ENCODE data around the gene TMEM256.

Gene TMEM256

DNA sequence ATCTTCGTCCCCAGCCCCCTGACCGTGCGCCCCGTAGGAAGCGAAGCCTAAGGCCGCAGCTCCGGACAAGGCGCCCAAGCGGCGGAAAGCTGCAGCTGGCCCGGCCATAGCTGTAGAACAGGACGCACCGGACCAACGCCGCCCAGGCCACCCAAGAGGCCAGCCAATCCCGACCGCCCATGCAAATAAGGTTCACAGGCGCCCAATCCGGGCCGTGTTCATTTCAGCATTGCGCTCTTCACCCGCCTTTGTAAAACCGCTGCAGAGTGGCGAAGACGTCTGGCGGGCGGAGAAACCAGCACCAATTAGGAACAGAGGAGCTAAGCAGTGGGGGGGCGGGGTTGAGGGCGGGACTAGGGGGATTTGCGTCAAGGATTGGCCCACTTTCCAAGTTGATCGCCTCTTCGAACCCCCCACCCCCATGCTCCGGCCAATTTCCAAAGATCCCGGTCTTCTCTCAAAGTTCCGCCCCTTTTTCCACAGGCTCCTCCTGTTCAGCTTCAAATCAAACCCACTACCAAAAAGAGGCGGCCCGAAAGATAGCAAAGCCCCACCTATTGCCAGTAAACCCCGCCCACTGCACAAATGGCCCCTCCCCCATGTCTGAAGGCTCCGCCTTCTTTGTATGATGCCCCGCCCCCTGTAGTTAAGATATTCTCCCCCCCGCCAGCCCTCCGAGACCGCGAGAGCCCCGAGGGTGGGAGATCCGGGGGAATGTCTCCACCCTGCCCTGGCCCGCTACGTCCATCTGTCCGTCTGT is at the start of gene TMEM256:
TSS of gene TMEM256 (minus strand) at position 121 of the 760 bp plus-strand sequence. CDS start at position 108, 13 bp downstream.
- peak; percentile 95 for DNase-seq

DNA sequence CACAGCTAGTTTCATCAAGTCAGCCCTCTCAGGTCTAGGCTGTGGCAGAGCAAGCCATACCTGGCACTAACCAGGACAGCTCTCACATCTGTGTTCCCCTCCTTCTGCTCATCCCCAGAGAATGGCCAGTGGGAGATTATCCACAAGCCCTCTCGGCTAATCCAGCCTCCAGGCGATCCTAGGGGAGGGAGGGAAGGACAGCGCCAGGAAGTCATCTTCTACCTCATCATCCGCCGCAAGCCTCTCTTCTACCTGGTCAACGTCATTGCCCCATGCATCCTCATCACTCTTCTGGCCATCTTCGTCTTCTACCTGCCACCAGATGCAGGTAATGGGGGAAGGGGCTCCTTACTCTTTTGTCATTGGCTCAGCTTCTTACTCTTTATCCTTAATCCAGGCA is 44.6 kb upstream of the TMEM256 start:
- no peak for DNase-seq

DNA sequence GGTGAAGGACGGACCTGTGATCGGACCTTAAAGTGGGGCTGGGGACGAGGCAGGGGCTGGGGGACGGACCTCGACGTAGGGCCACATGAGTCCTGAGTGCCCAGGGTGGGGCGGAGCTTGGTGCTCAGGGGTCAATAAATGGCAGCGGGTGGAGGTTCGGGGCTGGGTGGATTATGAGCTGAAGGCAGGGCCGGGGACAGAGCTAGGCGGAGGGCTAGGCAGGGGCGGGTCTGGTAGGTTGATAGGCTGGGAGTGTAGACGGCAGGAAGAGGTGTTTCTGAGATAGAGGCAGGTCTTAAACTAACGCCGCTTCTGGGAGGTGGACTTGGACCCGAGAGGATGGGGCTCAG is 41.7 kb upstream of the TMEM256 start:
- DNase-seq = peak; percentile 36

DNA sequence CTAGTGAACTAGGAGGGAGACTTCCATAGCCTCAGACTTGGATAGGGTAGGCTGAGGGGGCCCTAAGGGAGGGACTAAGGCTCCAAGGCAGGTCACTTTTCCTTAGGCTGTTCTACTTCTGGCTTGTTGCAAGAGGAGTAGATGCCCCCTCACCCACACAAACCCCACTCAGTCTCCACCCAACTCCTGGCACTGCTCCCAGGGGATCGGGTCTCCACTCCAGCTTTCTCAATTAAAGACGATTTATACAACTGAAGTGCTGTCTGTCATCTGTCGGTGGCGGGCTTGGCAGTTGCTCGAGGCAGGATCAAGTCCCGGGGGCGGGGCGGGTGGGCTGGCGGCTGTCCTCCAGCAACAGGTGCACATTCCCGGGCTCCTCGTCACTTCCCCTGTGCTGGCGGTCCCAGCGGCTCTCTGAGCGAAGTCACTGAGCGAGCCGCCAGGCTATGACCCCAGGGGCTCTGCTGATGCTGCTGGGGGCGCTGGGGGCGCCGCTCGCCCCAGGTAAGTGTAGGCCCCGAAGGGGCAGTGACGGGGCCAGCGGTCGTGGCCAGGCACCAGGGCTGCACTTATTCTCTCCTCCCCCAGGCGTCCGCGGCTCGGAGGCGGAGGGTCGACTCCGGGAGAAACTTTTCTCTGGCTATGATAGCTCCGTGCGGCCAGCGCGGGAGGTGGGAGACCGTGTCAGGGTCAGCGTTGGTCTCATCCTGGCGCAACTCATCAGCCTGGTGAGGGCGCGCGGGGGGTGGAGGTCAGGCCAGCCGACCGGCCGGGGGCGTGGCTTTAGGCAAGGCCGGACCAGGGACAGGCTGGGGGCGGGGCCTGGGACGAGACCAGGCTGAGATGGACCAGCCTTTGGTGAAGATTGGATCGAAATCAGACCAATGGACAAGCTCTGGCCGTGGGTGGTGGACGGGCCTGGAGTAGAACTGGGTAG is 41.1 kb upstream of the TMEM256 start, which contains the start of gene CHRNB1:
TSS of gene CHRNB1 (plus strand) at position 380 of the 937 bp plus-strand sequence. CDS start at position 447, 67 bp downstream.
- DNase-seq = no peak

DNA sequence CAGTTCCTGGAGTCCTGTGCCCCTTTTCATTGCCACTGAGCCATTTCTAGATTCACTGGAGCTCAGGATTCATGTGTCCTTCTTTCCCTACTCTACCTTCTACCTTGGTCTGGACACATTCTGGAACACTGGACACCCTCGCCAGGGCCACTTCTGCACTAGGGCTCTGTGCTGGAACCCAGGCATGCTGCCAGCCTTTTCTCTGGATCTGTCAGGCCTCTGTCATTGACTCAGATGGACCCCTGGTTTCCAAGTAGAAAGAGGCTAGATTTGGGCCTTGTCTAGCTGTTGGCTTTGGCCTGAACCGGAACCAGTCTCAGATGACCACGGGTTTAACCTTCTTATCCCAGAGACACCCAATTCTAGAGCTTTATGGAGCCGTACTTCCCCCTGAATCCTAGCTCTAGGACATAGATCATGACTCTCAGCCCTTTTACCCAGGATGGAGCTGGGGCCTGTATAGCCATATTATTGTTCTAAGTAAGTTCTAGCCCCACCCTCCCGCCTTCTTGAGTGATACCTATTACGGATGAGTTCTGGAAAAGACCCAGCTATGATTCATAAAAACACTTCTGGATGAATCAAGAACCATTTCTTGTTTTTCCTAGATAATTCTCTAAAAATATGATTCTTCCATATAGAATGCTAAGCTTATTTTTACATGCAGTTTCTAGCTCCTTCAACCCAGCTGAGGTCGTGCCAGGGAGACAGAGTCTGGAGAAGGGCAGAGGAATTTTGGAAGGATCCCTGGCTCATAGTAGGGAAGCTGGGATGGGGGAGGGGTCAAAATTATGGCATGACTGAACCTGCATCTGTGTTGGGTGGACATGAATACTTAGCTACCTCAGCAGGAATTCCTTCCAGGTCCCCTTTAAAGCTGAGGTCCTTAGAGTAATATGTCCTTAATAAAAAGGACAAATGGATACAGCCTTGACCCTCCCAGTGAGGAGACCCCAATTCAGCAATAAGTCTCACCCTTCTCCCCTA is 39.9 kb upstream of the TMEM256 start:
- DNase-seq = no peak

DNA sequence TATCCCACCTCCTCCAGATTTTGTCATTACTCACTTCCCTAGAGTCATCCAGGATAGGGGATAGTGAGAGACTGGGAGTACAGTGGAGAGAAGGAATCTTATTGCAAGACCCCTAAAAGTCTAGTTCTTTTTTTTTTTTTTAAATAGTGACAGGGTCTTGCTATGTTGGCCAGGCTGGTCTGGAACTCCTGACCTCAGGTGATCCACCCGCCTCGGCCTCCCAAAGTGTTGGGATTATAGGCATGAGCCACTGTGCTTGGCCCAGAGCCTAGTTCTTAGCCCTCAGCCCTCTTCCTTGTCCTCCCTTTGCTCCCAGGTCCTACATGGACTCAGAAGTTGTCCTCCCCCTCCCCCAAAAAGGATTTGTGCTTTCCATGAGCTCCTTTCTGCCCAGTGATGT is 38.2 kb upstream of the TMEM256 start:
- no peak for DNase-seq

DNA sequence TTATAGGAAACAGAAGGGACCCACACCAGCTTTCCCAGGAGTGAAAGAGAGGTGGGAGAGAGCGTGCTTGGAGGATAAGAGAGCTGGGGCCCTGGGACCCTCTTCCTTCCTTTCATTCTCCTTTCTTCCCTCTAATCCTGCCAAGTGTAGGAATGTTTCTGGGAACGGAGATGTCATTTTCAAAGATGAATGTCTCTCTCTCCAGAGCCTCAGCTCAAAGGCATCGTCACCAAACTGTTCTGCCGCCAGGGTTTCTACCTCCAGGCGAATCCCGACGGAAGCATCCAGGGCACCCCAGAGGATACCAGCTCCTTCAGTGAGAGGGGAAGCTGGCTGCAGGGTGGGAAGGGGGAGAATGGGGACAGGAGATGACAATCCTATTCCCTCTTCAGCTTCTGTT is 37.4 kb upstream of the TMEM256 start:
- no peak for DNase-seq

DNA sequence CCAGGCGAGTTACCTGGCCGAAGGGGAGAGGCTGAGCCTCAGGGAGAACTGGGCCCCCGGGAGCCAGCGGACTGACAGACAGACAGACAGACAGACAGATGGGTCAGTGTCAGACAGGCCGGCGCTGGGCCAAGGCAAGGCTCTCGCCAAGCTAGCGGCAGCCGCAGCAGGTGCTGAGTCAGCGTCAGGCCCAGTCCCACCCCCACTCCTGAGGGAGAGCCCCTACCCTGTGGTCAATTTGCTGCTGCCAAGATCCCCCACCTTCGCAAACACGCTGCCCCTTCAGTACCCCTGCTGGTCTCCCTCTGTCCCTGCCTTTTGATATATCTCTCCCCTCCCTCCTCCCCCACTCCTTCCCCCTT is 36.9 kb upstream of the TMEM256 start:
- peak; percentile 23 for DNase-seq

DNA sequence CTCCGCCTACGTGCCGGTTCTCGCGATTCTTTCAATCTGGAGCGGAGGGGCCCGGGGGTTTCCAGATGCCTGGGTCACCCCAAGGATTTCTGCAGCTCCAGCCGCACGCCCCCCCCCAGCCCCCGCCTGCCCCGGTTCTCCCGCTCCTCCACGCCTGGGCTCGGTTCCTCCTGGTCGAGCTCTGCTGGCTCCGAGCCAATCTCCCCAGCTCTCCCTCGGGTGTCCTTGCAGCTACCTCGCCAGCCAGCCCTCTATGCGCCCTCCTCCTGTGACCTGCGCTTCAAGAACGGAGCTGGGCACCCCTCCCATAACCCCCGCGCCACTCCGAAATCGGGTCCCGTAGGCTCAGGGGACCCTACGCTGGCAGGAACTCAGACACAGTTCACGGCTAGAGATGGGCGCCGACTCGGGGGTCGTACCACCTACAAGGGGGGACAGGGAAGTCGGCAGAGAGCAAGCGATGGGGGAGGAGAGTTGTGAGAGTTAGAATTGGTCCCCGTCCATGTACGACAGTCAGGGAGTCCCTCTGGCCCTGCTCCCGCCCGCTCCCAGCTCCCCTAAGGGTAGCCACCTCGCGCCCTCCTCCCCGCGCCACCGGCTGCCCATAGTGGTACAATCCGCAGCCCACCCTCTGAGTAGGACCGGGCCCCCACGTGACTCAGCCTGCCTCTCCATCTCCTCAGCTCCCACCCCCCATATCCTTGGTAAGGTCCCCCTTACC is 36.4 kb upstream of the TMEM256 start:
- peak; percentile 18 for DNase-seq

DNA sequence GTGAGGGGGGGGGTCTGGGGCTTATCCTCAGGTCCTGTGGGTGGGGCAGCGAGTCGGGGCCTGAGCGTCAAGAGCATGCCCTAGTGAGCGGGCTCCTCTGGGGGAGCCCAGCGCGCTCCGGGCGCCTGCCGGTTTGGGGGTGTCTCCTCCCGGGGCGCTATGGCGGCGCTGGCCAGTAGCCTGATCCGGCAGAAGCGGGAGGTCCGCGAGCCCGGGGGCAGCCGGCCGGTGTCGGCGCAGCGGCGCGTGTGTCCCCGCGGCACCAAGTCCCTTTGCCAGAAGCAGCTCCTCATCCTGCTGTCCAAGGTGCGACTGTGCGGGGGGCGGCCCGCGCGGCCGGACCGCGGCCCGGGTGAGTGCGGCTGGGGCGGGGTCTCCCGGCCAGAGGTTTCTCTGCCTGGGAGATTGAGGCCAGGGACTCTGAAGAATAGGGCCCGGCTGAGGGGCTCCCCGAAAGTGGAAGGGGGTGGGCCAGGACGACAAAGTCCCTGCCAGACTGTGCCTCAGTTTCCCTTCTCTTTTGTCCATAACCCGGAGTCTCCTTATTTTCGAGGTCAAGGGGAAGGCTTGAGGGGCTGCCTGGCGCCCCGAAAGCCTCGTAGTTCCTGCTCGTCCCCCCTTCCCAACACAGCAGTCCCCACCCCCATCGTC is 35.7 kb upstream of the TMEM256 start, which contains the start of gene FGF11:
TSS of gene FGF11 (plus strand) at position 51 of the 651 bp plus-strand sequence. CDS start at position 160, 109 bp downstream.
- no peak for DNase-seq

DNA sequence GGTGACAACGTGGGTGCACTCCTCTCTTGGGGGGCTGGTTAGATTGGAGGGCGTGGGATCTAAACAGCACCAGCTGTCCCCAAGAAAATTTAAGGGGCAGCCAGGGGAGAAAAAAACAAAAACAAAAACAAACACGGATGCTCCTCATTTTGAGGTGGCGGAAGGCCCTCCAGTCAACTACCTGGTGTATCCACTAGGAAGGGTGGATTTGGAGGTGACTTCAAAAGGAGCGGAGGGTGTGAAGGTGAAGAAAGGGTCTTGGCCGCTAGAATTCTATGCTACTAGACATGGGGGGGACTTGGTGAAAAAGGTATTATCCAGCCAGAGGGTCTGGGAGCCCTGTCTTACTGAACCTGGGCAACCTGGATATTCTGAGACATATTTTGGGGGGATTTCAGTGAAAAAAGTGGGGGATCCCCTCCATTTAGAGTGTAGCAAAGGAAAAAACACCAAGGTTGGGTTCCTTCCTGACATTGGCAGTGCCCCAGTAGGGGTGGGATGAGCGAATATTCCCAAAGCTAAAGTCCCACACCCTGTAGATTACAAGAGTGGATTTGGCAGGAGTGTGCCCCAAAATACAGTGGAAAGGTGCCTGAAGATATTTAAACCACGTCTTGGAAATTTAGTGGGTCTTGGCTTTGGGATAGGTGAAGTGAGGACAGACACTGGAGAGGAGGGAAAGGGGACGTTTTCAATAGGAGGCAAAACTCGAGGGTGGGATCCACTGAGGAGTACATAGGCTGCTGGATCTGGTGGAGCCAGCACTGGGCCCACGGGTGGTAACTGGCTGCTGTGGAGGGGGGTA is 35.0 kb upstream of the TMEM256 start:
- DNase-seq = no peak

DNA sequence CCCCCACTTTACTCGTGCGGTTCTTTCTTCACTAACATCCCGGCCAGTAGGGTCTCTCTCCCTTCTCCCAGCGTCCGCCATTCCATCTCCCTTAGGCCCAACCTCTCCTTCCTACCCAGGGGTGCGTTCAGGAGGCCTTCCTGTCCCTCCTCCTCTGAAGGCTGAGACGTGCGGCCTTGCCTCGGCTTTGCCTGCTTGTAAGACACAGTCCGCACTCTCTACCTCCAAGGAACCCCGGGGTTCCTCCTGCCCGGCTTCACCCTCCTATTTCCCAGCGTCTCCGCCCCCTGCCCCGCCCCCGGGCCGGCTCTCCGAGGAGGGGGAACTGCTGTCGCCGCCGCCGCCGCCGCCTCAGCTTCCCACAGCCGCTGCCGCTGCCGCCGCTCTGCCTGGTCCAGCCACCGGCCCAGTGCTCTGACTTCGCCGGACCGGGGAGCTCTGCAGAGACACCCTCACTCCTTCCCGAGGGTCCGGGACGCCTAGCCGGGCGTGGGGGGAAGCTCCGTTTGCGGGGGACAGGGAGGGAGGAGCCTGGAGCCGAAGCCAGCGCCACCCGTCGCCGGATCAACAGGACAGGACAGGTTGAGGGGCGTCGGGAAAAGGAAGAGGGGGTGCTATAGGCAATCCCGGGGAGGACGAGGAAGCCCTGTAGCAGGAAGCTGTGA is 34.2 kb upstream of the TMEM256 start:
- DNase-seq = peak; percentile 58

DNA sequence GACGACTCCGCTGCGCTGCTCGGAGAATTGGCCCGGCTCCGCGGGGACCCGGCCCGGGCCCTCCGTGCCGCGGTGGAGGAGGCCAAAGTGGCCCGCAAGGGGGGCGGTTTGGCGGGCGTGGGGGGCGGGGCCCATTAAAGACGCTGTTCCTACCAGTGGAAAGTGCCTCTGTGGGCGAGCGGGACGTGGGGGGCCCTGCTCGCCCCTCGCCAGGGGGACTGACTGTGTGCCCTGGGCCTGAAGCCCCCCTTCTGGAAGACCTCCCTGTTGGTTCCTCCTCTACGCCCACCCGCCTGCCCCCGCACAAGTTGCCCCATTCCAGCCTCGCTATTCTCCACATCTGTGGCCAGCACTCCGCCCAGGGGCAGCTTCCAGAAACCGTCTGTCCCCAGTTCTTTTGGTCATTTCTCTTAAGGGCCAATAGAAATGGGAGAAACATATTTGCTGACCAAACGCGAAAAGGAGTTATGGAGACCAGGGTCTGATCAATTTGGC is 33.5 kb upstream of the TMEM256 start:
- DNase-seq = no peak

DNA sequence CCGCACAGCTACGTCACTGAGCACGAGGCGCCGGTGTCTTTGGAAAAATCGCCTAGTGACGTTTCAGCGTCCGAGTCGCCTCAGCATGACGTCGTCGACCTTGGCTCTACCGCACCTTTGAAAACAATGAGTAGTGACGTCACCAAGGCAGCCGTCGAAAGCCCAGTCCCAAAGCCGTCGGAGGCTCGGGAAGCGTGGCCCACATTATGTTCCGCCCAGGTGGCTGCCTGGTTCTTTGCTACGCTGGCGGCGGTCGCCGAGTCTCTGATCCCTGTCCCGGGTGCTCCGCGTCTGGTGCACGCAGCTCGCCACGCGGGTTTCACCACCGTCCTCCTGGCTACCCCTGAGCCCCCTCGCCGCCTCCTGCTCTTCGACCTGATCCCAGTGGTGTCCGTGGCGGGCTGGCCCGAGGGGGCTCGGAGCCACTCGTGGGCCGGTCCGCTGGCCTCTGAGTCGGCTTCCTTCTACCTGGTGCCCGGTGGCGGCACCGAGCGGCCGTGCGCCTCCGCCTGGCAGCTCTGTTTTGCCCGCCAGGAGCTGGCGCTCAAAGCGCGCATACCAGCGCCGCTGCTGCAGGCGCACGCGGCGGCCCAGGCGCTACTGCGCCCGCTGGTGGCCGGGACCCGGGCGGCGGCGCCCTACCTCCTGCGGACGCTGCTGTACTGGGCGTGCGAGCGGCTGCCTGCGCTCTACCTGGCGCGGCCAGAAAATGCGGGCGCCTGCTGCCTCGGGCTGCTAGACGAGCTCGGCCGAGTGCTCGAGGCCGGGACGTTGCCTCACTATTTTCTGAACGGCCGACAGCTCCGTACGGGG is 32.9 kb upstream of the TMEM256 start:
- peak; percentile 82 for DNase-seq

DNA sequence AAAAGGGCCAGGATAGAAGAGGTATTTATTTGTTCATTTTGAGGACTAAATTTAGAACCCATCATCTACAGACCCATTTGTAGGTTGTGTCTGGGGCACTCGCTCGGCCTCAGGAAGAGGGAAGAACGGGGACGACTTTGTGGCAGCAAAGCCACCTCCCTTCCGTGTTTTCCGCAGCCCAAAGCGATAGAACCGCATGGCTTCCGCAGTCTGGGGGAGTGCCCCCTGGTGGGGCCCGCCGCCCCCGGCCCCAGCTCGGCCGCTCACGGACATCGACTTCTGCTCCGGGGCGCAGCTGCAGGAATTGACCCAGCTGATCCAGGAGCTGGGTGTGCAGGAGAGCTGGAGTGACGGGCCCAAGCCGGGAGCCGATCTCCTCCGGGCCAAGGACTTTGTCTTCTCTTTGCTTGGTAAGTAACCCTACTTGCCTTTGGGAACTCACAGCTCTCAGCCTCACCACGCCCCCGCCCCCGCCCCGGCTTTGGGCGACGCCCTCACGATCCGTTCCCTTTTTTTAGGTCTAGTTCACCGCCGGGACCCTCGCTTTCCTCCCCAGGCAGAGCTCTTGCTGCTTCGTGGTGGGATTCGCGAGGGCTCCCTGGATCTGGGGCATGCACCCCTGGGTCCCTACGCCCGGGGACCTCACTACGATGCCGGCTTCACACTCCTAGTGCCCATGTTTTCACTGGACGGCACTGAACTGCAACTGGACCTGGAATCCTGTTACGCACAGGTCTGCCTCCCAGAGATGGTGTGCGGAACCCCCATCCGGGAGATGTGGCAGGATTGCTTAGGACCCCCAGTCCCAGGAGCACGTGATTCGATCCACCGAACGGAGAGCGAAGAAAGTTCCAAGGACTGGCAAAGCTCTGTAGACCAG is 32.0 kb upstream of the TMEM256 start:
- peak; percentile 62 for DNase-seq

DNA sequence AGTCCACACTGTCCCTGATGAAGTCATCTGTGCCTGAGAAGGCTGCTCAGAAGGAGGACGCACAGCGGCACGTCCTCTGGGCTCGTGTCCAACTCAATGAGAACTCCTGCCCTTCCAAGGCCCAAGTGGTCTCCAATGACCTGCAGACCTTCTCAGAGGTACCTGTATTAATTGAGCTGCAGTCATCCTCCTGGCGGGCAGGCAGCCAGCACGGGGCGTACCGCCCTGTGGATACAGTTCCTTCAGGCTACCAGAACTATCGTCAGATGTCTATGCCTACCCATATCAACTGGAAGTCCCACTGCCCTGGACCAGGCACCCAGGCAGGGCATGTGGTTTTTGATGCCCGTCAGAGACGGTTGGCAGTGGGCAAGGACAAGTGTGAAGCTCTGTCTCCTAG is 28.4 kb upstream of the TMEM256 start:
- DNase-seq = no peak

DNA sequence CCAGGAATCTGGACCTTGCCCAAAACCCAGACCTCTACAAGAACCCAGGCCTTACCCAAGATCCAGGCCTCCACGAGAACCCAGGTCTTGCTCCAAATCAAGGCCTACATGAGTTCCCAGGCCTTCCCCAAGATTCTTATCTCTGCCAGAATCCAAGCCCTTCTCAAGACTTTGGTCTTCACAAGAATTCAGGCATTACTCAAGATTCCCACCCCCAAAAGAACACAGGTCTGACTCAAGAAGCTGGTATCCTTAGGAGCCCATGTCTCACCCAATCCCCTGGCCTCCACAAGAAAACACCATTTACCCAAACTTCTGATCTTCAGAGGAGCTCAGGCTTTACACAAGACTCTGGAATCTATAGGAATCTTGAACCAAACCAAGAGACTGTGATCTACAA is 27.3 kb upstream of the TMEM256 start:
- no peak for DNase-seq

DNA sequence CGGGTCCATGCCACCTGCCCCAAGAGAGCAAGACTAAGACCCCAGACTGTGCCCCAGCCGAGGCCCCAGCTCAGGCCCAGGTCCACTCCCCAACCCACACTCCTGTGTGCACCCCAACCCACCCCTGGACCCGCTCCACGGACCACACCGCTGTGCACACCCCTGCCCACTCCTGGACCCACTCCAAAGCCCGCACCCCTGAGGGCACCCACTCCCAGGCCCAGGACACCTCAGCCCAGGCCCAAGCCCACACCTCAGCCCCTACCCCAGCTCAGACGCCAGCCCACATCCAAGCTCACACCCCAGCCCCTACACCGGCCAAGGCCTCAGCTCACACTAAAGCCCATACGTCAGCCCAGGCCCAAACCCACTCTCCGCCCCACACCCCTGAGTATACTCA is 25.8 kb upstream of the TMEM256 start:
- no peak for DNase-seq

Measured in activated naive CD4-positive, alpha-beta T cell treated with Interleukin-2 at 50 U/mL for 16 hours (primary cell).